ENCODE data around the gene PPARD. TPM values are rescaled to one million over a fixed set of nuclear protein-coding genes. Genes with fewer than 3 reads are reported as not detected.
A peak's percentile ranks its signal among the peaks of the same experiment; 100 is the strongest.
"Not testable (repeated sequence)": the region's sequence is repeated elsewhere in the genome, so short reads cannot be mapped to it uniquely, and the experiment has no call there.

PPARD gene
- total RNA-seq, 1 experiment from 2014 or later, result 26.8 TPM

- H3K36me3 Mint-ChIP-seq (ENCODE audit: insufficient read depth, unreplicated experiment), result no peaks in the 10 kb centered on the region
- no TSS peak for BruUV-seq (replicated peaks)
- CTCF ChIA-PET, result interaction anchor here (0.6 to 0.9 kb wide), 3 partner anchors 10 to 257 kb away, joined by 4 to 7 read pairs (median 4); no protein-coding TSS in a partner anchor
- no peak for TF ChIP-seq CTCF (IDR thresholded peaks at IDR 0.05; ENCODE audit: unreplicated experiment)
- DNase-seq, result no peak
- H3K4me1 Mint-ChIP-seq (ENCODE audit: low read depth, unreplicated experiment), result peaks cover 32% of the 10 kb centered on the region
- H3K27me3 Mint-ChIP-seq (ENCODE audit: unreplicated experiment), result no peaks in the 10 kb centered on the region
- H3K4me3 Mint-ChIP-seq (ENCODE audit: low read depth, unreplicated experiment), result no peak overlapping the region
- intact Hi-C loops (cut with micrococcal nuclease; ENCODE audit: unreplicated experiment), result no loop called here
- H3K9me3 Mint-ChIP-seq (ENCODE audit: low read depth, unreplicated experiment), result no peaks in the 10 kb centered on the region
- peak overlapping the region; percentile 2 for H3K27ac Mint-ChIP-seq (ENCODE audit: unreplicated experiment)
These were observed 38.1 kb upstream of the PPARD start for GRCh38 chr6:35304299-35304698.

DNA sequence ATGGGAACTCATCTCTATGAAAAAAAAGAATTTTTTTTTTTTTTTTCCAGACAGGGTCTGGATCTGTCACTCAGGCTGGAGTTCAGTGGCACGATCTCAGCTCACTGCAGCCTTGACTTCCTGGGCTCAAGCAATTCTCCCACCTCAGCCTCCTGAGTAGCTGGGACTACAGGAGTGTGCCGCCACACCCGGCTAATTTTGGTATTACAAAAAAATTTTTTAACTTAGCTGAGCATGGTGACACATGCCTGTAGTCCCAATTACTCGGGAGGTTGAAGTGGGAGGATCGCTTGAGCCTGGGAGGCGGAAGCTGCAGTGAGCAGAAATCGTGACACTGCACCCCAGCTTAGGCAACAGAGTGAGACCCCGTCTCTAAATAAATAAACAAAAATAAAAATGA is 37.2 kb upstream of the PPARD start:
- intact Hi-C loops (cut with micrococcal nuclease; ENCODE audit: unreplicated experiment), result no loop called here
- no peaks in the 10 kb centered on the region for H3K36me3 Mint-ChIP-seq (ENCODE audit: insufficient read depth, unreplicated experiment)
- no peak overlapping the region for H3K4me3 Mint-ChIP-seq (ENCODE audit: low read depth, unreplicated experiment)
- H3K9me3 Mint-ChIP-seq (ENCODE audit: low read depth, unreplicated experiment), result no peaks in the 10 kb centered on the region
- BruUV-seq (replicated peaks), result no TSS peak
- no peak for TF ChIP-seq CTCF (IDR thresholded peaks at IDR 0.05; ENCODE audit: unreplicated experiment)
- H3K27ac Mint-ChIP-seq (ENCODE audit: unreplicated experiment), result no peak overlapping the region
- no peak for DNase-seq
- H3K27me3 Mint-ChIP-seq (ENCODE audit: unreplicated experiment), result no peaks in the 10 kb centered on the region
- CTCF ChIA-PET, result interaction anchor here (0.7 kb wide), 1 partner anchor 256 kb away, joined by 4 read pairs; no protein-coding TSS in a partner anchor
- peaks cover 26% of the 10 kb centered on the region for H3K4me1 Mint-ChIP-seq (ENCODE audit: low read depth, unreplicated experiment)

DNA sequence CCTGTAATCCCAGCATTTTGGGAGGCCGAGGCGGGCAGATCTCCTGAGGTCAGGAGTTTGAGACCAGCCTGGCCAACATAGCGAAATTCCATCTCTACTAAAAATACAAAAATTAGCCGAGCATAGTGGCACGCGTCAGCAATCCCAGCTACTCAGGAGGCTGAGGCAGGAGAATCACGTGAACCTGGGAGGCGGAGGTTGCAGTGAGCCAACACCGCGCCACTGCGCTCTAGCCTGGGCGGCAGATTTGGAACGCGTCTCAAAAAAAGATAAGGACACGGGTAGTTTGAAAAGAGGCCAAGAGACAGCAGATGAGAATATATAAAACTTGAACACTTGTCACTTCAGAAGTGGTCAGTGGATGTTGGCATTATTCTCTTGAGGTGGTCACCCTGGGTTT is 35.2 kb upstream of the PPARD start:
- BruUV-seq (replicated peaks); H3K27ac Mint-ChIP-seq (ENCODE audit: unreplicated experiment); H3K4me3 Mint-ChIP-seq (ENCODE audit: low read depth, unreplicated experiment); H3K27me3 Mint-ChIP-seq (ENCODE audit: unreplicated experiment); intact Hi-C loops (cut with micrococcal nuclease; ENCODE audit: unreplicated experiment); DNase-seq; CTCF ChIA-PET; H3K9me3 Mint-ChIP-seq (ENCODE audit: low read depth, unreplicated experiment); H3K36me3 Mint-ChIP-seq (ENCODE audit: insufficient read depth, unreplicated experiment): not testable (repeated sequence)
- H3K4me1 Mint-ChIP-seq (ENCODE audit: low read depth, unreplicated experiment), result peaks cover 25% of the 10 kb centered on the region

GRCh38 chr6:35308543-35308942 is 33.8 kb upstream of the PPARD start:
- DNase-seq; H3K4me3 Mint-ChIP-seq (ENCODE audit: low read depth, unreplicated experiment); H3K27me3 Mint-ChIP-seq (ENCODE audit: unreplicated experiment); BruUV-seq (replicated peaks); H3K36me3 Mint-ChIP-seq (ENCODE audit: insufficient read depth, unreplicated experiment); intact Hi-C loops (cut with micrococcal nuclease; ENCODE audit: unreplicated experiment); H3K9me3 Mint-ChIP-seq (ENCODE audit: low read depth, unreplicated experiment); H3K27ac Mint-ChIP-seq (ENCODE audit: unreplicated experiment): not testable (repeated sequence)
- peaks cover 11% of the 10 kb centered on the region for H3K4me1 Mint-ChIP-seq (ENCODE audit: low read depth, unreplicated experiment)
- CTCF ChIA-PET, result interaction anchor here (0.7 kb wide), 1 partner anchor 680 kb away, joined by 4 read pairs; no protein-coding TSS in a partner anchor

DNA sequence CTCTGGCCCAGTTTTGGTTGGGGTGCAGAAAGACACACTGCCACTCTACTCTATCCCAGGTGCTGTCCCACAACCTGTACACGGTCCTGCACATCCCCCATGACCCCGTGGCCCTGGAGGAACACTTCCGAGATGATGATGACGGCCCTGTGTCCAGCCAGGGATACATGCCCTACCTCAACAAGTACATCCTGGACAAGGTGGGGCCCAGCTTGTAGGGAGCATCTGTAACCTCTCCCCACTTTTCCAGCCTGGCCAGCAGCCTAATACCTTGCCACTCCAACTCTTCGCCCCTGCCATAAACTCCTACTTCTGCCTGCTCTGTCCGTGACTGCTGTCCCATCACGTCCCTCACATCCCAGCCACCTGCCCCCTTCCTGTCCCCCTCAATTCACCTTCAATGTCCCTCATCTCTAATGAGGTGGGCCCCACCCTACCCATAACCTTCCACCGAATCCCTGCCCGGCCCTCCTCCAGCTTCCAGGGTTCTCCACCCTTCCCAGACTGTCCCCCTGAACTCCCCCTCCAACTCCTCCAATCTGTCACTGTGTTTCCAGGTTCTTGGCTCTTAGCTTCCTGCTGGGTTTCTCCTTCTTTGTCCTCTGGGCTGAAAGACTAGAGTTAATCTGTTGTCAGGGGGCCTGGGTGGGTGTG is 32.6 kb upstream of the PPARD start:
- Mint-ChIP-seq H3K4me3 (ENCODE audit: low read depth, unreplicated experiment) (no peak overlapping the region), H3K36me3 (ENCODE audit: insufficient read depth, unreplicated experiment) (no peaks in the 10 kb centered on the region), H3K27ac (ENCODE audit: unreplicated experiment) (no peak overlapping the region), H3K27me3 (ENCODE audit: unreplicated experiment) (no peaks in the 10 kb centered on the region), H3K4me1 (ENCODE audit: low read depth, unreplicated experiment) (no peaks in the 10 kb centered on the region), H3K9me3 (ENCODE audit: low read depth, unreplicated experiment) (no peaks in the 10 kb centered on the region)
- CTCF ChIA-PET, result no interaction called here
- intact Hi-C loops (cut with micrococcal nuclease; ENCODE audit: unreplicated experiment), result no loop called here
- BruUV-seq (replicated peaks), result no TSS peak
- no peak for TF ChIP-seq CTCF (IDR thresholded peaks at IDR 0.05; ENCODE audit: unreplicated experiment)
- DNase-seq, result no peak

All from Calu3 (cell line).